DND-41 (cell line): ENCODE results near the gene WRAP73.
A peak's percentile ranks its signal among the peaks of the same experiment; 100 is the strongest.

Experiments used
- EZH2 ChIP-seq: IDR thresholded peaks from 3 replicates; pipeline ENCODE4 v1.6.1; 2012; ENCODE audit warnings: borderline replicate concordance, low read depth, mild to moderate bottlenecking, moderate library complexity, low read length, inconsistent platforms; ENCODE audit not compliant: severe bottlenecking
- TF ChIP-seq, protein P1 (sequence below): IDR thresholded peaks from 2 replicates; pipeline ENCODE4 v1.5.1; 2012; ENCODE audit warnings: borderline replicate concordance, low read length, moderate library complexity, mild to moderate bottlenecking; ENCODE audit not compliant: poor library complexity, severe bottlenecking; ENCODE audit errors: extremely low read depth

DNA sequence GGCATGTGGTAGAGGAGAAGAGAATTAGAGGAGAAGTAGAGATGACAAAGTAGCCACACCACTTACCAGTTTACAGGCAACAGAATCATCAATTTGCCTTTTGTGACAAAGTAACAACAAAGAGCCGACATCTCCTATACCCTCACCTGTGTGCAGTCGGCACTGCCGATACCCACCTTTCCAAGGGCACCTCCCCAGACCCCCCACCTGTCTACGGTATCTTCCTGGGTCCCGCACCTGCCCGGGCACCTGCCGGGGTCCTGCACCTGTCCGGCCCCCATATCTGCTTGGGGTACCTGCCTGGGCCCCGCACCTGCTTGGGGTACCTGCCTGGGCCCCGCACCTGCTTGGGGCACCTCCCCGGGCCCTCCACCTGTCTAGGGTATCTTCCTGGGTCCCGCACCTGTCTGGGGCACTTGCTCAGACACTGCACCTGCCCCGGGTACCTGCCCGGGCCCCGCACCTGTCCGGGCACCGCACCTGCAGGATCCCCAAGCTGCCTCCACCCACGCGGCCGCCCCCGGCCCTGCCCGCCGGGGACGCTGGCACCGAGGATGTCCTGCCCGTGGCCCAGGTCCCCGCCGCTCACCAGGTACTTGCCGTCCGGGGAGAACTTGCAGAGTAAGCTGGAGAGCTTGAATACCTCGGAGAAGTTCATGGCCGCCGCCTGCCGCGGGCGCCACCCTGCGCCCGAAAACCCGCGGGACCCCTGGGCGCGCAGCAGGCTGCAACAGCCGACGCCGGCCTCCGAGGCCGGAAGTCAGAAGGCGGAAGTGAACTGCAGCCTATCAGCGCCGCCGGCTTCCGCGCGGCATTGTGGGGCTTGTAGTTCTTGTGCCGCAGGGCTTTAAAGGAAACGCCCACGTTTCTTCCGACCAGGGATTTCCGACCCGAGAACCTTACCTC lies at the start of gene WRAP73:
- TF ChIP-seq, protein P1, sequence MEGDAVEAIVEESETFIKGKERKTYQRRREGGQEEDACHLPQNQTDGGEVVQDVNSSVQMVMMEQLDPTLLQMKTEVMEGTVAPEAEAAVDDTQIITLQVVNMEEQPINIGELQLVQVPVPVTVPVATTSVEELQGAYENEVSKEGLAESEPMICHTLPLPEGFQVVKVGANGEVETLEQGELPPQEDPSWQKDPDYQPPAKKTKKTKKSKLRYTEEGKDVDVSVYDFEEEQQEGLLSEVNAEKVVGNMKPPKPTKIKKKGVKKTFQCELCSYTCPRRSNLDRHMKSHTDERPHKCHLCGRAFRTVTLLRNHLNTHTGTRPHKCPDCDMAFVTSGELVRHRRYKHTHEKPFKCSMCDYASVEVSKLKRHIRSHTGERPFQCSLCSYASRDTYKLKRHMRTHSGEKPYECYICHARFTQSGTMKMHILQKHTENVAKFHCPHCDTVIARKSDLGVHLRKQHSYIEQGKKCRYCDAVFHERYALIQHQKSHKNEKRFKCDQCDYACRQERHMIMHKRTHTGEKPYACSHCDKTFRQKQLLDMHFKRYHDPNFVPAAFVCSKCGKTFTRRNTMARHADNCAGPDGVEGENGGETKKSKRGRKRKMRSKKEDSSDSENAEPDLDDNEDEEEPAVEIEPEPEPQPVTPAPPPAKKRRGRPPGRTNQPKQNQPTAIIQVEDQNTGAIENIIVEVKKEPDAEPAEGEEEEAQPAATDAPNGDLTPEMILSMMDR, result peak; percentile 51
- no peak for TF ChIP-seq EZH2
